HG02884 (cell line): ENCODE data around the gene EEFSEC.

Experiments used
- ATAC-seq: cut with Tn5 transposase; IDR thresholded peaks from one replicate; pipeline ENCODE4 v1.9.1; 2021; ENCODE audit warnings: mild to moderate bottlenecking, moderate library complexity; ENCODE audit not compliant: unreplicated experiment

Gene EEFSEC

GRCh38 chr3:128283421-128283820, 130.1 kb downstream of the EEFSEC start:
- no peak for ATAC-seq

DNA sequence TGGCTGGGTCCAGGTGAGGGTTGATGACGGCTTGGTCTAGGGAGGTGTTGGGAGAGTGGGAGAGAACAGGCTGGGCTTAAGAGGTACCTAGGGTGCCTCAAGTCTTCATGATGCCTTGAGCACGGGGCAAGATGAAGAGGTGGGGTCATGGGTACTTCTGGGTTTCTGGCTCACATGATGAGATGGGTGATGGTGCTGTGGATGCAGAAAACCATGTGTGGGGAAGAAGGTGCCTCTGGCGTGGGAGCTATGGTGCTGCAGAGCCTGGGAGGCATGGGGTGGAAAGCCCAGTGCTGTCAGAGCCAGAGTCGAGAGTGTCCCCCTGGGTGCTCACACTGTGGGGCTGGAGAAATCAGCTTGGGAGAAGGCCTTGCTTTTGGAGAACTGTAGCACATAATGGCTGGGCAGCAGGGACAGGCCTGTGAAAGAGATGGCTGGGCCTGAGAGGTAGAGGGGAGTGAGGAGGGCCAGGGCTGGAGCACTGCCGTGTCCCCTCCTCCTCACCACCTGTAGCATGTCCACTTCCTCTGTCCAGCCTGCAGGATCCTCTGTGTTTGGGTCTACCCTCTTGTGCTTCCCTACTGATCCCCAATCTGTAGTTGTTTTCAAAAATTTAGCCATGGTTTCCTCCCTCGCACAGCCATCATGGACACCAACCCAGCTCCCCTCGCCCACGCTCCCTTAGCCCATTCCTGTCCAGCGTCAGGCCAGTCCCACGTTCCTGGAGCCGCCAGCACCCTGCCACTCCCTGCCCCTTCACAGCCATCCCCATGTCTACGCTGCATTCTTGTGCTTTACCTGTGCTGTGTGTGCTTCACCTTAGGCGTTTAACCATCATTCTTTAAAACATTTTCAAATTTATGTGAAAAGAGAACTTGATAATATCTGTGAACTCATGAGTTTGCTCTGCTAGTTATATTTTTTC, 132.0 kb downstream of the EEFSEC start:
- no peak for ATAC-seq

GRCh38 chr3:128285967-128286321, 132.7 kb downstream of the EEFSEC start:
- ATAC-seq = no peak

DNA sequence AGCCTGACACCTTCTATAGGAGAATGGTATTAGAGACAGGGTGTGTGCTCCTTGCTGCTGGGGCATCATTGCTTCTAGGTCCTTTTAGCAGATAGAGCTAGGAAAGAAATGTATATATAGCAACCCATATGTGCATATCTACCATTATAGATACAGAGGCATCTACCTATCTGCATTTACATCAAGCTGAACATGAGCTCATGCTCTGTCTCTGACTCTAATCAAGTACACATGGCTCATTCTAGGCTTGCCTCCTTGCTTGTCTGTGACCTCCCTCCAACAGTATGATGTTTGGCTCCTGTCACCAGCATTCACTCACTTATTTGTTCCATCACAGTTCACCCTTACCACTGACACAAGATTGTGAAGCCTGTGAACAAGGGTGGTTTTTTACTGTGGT, 133.4 kb downstream of the EEFSEC start:
- no peak for ATAC-seq

- no peak for ATAC-seq
Measured at GRCh38 chr3:128287216-128287615, 133.9 kb downstream of the EEFSEC start.

DNA sequence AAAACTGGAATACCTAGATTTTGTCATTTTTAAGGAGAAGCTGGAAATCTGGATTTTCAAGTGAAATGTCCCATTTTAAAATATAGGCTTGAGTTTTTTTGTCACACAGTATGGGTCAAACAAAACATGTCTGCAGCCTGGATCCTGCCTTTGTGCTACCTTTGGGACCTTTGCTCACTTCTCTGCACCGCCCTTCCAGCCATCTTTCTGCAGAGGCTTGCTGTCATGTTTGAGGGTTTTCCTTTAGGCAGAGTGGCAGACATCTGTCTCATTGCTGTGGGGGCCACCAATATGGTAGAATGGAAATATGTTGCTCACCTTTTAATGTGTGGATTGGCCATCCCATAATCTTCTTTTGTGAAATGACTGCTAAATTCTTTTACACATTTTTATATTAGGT, 136.3 kb downstream of the EEFSEC start:
- ATAC-seq = no peak

GRCh38 chr3:128290484-128290883, 137.2 kb downstream of the EEFSEC start:
- ATAC-seq = no peak

- no peak for ATAC-seq
Measured at GRCh38 chr3:128293930-128294329, 140.6 kb downstream of the EEFSEC start.

DNA sequence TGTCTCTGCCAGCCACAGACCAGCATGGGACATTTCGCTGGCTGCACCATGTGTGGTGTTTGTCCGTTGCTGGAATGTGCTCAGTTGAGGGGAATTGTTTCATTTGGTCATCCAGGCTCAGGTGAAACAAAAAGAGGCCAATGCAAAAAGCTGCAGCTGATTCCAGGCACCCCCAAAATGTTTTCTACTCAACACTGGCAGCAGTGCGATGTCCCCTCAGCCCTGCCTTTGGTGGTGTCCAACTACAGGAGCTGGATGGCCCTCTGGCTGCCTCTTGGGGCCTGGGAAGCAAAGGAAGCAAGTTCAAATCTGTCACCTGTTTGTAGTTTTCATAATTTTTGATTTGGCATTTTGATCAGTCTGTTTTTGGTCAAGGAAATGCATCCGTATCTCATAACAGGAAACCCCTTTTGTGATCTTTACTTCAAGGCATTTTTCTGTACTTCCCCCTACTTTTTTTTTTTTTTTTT, 141.8 kb downstream of the EEFSEC start:
- no peak for ATAC-seq

- ATAC-seq = no peak
Measured at GRCh38 chr3:128296469-128297251, 143.4 kb downstream of the EEFSEC start.

- ATAC-seq = no peak
Measured at GRCh38 chr3:128297401-128298138, 144.3 kb downstream of the EEFSEC start.

- no peak for ATAC-seq
Measured at GRCh38 chr3:128301186-128302023, 148.1 kb downstream of the EEFSEC start.

DNA sequence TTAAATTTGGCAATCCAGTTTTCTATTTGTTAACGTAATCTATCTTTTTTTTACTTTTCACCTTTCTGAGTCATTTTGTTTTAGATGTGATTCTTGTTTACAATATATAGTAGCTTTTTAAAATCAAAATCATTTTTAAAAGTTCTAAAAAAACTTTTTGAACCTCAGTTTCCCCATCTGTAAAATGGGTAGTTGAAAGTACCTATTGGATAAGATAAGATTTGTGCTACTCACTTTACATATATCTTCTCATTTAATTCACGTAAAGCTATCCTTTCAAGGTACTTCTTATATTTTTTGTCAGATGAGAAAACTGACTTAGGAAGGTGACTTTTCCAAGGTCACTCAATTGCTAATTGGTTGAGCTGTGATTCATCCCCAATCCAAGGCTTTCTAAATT, 153.2 kb downstream of the EEFSEC start:
- ATAC-seq = no peak

- ATAC-seq = no peak
Measured at GRCh38 chr3:128307029-128307633, 153.8 kb downstream of the EEFSEC start.

GRCh38 chr3:128307781-128308469, 154.6 kb downstream of the EEFSEC start:
- ATAC-seq = no peak

GRCh38 chr3:128309026-128309425, 155.7 kb downstream of the EEFSEC start:
- no peak for ATAC-seq

DNA sequence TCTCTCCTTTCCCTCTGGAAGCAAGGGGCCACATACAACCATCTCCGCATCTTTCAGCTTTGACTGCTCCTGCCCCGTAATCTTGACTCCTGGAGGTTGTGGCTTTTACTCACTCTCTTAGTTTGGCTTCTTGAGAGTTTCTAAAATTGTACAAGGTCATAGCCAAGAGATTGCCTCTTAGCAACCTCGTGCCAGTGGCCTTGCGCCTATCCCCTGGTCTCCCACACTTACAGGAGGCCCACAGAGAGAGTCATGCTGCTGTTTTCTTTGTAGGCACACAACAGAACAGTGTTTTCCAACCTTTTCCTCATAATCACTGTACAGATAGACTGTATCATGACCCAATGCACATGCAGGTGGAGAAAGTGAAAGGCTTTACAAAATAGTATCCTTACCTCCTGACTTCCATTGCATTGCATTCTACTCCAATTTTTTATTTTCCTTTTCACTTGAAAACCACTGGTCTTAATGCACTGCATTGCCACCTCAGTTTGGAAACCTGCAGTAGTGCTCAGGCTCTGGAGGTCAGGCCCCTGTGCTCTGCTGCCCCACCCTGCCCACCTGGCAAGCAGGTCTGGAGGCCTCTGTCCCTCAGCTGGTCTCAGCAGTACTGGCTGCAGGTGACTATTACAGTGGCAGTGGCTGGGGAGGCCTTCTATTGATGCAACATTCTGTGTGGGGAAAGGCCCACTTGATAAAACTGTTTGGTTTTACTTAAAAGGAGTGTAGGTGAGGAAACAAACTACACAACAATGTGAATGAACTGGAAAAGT, 157.2 kb downstream of the EEFSEC start:
- no peak for ATAC-seq

DNA sequence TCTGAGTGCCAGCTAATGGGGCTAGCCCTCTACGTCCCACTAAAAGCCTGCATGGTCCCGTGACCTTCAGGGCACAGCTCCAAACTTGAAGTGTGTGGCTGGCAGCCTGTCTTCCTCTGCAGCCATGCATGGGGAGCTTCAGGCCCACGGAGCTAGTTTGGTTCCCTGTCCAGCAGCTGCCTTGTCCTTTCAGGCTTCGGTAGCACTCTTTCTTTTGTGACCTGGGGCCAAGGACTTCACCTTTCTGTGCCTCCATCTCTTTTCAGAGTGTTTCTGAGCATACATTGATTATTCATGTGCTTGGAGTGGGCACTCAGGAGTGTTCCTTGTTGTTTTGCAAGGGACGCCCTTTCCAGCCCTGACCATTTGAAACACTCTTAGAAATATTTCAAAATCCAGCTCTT, 158.2 kb downstream of the EEFSEC start:
- ATAC-seq = no peak

GRCh38 chr3:128312271-128312670, 159.0 kb downstream of the EEFSEC start:
- no peak for ATAC-seq
